ENCODE measurements around the gene CDC14A.

DNA sequence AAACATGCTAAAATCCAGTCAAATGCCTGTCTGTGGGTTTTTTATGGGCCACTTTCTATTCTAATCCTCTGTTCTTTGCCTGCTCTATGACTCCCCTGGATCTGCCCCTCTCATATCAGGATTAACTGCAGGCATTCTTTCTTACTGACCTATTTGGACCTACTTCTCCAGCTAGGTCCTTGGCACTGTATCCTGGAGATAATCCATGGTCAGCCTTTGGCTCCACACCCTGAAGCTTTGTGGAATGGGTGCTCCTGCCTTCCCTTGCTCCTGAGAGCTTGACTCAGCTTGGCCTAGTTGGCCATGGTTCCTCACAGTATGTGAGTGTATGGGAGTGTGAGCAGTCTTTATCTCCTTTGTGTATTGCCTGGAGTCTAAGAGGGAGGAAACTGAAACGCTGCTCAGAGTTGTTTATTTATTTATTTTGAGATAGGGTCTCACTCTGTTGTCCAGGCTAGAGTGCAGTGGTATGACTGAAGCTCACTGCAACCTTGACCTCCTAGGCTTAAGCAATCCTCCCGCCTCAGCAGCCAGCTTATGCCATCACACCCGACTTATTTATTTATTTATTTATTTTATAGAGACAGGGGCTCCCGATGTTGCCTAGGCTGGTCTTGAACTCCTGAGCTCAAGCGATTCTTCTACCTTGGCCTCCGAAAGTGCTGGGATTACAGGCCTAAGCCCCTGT is 28.7 kb upstream of the CDC14A start:
- TF ChIP-seq, protein P1, sequence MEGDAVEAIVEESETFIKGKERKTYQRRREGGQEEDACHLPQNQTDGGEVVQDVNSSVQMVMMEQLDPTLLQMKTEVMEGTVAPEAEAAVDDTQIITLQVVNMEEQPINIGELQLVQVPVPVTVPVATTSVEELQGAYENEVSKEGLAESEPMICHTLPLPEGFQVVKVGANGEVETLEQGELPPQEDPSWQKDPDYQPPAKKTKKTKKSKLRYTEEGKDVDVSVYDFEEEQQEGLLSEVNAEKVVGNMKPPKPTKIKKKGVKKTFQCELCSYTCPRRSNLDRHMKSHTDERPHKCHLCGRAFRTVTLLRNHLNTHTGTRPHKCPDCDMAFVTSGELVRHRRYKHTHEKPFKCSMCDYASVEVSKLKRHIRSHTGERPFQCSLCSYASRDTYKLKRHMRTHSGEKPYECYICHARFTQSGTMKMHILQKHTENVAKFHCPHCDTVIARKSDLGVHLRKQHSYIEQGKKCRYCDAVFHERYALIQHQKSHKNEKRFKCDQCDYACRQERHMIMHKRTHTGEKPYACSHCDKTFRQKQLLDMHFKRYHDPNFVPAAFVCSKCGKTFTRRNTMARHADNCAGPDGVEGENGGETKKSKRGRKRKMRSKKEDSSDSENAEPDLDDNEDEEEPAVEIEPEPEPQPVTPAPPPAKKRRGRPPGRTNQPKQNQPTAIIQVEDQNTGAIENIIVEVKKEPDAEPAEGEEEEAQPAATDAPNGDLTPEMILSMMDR (conservative IDR thresholded peaks at IDR 0.05; ENCODE audit: low read depth, low read length) = no peak
- no peak for TF ChIP-seq EZH2 (IDR thresholded peaks at IDR 0.05; ENCODE audit: low read length, unreplicated experiment)
